ENCODE data around the gene ACACA.
"Not testable (repeated sequence)": the region's sequence is repeated elsewhere in the genome, so short reads cannot be mapped to it uniquely, and the experiment has no call there.

ACACA gene

GRCh38 chr17:37174205-37174604, 232.4 kb downstream of the ACACA start:
- peak; percentile 52 for DNase-seq (ENCODE audit: low spot score)

GRCh38 chr17:37170881-37171425, 235.7 kb downstream of the ACACA start:
- no peak for DNase-seq (ENCODE audit: low spot score)

- DNase-seq (ENCODE audit: low spot score) = no peak
Observed at GRCh38 chr17:37168731-37169353, 237.8 kb downstream of the ACACA start.

GRCh38 chr17:37167756-37168155, 238.9 kb downstream of the ACACA start:
- no peak for DNase-seq (ENCODE audit: low spot score)

DNA sequence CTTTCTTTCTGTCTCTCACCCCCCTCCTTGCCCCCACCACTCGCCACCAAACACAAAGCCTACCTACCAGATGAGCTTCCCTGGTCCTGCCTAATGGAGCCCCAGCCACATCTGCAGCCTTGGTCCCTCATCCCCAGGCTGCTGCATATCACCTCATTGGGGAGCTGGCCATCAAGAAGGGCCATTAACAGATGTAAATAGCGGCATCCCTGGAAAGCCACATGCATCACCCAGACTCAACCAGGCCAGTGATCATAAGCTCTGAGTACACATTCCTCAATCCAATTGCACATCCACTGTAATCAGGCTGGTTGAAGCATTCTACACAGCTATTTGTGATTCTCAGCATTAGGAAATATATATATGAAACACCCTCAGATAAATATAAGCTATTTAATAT, 242.6 kb downstream of the ACACA start:
- no peak for DNase-seq (ENCODE audit: low spot score)

DNA sequence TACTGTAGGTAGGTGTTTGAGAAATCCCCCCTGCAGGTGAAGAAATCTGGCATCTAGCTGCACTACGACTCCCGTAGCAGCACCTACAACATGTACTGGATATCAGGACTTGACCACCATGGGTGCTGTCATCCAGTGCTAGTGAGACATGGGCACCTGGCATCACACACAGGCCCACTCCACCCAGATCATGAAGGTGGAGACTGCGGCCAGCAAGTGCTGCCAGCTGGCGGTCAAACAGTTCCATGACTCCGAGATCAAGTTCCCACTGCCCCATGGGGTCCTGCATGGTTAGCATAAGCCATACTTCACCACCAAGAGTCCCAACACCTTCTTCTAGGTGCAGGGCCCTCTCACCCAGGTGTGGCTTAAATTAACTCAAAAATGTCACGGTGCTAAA, 243.8 kb downstream of the ACACA start:
- no peak for DNase-seq (ENCODE audit: low spot score)

DNA sequence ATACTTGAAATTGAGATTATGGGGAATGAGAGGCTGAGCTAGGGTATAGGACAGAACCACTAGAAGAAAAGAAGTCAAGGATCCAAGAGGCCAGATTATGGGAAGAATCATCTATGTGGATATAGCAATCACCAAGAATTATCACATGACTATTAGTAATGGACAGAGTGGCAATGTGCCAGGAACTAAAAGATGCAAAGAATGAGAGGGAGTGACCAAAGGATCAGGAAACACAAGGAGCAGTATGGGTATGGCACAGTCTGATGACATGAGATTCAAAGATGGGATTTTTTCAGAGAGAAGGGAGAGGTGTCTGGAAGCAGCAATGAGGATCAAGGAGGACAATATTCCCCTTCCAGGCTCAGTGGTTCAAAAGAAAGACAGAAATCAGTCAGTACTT, 245.7 kb downstream of the ACACA start:
- DNase-seq (ENCODE audit: low spot score) = no peak

DNA sequence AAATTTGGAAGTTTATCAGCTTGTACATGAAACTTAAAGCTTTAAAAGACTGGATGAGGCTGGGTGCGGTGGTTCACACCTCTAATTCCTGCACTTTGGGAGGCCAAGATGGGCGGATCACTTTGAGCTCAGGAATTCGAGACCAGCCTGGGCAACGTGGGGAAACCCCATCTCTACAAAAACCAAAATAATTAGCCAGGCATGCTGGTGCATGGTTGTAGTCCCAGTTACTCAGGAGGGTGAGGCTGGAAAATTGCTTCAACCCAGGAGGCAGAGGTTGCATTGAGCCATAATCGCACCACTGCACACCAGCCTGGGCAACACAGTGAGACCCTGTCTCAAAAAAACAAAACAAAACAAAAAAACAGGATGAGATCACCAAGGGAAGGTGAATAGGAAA, 248.3 kb downstream of the ACACA start:
- no peak for DNase-seq (ENCODE audit: low spot score)

DNA sequence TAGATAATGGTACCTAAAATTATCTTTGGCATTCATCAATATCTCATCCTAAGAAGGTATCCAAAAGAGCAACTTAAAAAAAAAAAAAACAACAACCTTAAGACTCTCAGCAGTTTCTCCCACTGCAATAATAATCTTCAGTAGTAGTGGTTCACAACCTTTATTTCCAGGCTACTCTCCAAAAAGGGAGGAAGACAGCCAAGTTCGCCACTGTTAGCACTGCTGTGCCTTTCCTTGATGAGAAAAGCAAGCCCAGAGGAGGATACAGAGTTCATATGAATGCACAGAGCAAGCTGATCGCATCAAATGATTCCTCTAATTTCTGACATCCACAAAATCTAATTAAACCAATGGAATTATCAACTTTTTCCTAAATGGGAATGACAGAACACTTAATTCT, 258.5 kb downstream of the ACACA start:
- no peak for DNase-seq (ENCODE audit: low spot score)

DNA sequence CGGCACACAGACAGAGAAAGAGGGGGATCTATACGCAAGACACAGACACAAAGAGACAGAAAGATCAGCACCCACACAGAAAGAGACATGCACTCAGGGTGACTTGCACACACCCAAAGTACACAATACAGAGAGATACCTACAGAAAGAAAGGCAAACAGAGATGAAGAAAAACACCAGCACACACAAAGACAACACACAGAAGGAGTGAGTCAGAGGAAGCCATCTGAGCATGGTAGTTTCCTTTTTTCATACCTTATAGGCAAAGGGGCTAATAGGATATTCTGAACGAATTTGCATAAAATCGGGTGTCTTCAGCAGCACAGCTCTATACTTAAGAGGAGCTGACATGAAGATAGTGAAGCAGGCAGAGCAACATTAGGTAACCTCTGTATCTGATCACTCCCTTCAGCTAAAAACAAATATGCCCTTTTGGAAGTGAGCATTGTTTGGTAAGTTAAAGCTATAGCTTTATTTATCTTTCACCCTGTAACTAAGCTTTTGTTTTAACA, 259.3 kb downstream of the ACACA start:
- no peak for DNase-seq (ENCODE audit: low spot score)

DNA sequence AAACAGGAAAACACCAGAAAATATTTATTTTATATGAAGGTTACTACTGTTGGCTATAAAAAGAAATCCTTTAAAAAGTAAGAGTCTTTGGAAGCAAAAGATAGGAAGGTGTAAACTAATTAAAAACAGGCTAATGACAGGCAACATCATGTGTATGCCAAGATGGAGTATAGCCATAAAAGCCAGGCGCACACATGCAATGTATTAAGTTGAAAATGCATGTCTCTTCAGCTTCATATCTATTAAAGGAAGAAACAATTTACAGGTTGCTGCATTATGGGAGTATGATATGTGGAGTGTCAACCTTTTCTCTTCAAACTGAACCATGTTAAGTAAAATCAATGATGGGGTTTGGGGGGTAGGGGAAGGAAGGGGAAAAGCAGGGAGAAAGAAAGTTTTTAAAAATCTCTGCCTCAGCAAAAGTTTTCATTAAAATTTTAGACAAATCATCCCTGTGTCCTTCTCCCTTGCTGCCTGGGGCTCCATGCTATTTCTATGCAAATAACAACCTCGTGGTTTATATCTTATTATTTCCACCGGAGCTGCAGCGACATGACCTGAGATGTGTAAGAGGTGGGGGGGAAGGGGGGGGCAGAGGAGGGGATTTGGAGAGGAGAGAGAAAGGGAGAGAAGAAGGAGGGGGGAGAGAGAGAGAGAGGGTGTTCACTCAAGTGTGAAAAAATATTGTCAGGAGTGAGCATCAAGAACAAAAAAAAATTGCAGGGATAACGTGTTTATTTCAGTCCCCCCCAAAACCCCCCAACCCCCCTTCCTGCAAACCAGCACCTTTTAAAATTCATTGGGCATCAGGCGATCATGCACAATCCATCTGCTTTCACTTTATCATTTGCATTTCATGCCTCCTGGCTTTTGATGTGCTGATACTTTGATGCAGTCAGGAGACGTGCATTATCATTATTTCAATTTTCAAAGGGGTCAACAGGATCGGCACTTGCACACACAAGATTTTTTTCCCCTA, 260.3 kb downstream of the ACACA start:
- DNase-seq (ENCODE audit: low spot score) = no peak

DNA sequence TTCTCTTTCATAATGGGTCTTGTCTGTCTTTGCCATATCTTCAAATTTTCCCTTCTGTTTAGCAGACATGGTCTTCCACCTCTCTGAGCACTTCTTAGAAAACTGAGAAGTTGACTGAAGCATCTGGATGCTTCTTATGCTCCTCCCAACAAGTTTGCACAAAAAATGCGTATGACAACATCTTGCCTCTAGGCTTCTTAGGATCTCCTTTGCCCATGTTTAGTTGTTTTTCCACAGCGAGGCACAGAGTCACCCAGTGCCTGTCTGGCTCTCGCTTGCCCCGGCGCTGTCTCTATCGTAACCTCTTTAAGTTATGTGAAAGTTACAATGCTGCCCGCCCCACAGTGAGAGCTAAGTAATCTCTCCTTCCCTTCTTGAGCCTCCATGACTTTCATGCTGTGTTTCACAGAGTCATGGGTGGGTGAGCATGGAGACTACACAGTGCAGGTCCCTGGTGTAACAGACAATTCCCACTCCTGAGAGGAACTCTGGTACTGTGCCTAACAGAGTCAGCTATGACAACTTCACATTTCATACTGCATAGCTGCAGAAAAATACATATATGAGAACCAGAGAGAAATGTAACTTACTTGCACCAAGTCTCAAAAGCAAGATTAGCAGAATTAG, 262.4 kb downstream of the ACACA start:
- no peak for DNase-seq (ENCODE audit: low spot score)

GRCh38 chr17:37143558-37143957, 263.1 kb downstream of the ACACA start:
- not testable (repeated sequence) for DNase-seq (ENCODE audit: low spot score)

GRCh38 chr17:37142294-37142896, 264.2 kb downstream of the ACACA start:
- no peak for DNase-seq (ENCODE audit: low spot score)

DNA sequence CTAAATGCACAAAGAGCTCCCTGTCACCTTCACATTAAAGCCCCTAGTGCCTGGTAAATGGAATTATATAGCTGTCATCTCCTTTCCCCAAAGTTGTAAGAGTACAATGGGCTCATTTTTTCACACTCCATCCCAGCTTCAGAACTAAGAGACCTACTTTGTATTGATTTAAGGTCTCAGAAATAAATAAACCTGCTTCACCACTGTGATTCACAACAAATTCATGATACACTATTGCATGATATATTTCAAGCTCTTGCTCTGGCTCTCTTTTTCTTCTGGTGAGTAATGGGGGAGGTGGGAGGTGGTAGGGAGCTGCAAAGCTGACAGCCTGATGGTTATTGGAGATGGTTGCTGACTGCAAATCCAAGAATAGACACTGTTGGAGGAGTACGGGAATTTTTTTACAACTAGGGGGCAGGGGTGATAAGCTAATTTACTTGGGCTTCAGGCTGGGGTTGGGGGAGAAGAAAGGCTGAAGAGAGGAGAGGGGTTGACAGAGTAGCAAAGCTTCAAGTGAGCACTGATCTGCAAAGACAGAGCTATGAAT, 268.0 kb downstream of the ACACA start:
- DNase-seq (ENCODE audit: low spot score) = no peak

GRCh38 chr17:37137906-37138514, 268.6 kb downstream of the ACACA start:
- no peak for DNase-seq (ENCODE audit: low spot score)

- no peak for DNase-seq (ENCODE audit: low spot score)
Observed at GRCh38 chr17:37137070-37137610, 269.5 kb downstream of the ACACA start.

DNA sequence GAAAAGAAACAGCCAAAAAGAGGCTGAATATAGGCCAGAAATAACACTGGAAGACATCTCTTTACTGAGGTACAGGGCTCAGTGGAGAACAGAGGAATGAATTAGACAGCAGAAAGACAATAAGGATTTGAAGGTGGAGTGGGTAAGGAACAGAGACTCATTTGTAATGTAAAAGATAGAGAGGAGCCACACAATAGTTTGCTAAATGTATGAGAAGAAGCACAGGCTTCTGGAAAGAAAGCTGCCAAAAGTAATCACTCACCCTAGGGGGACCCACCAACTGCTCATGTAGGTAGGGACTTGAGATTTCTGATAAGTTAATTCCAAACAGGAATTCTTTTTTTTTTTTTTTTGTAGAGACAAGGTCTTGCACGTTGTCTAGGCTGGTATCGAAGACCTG, 271.1 kb downstream of the ACACA start:
- DNase-seq (ENCODE audit: low spot score) = no peak

DNA sequence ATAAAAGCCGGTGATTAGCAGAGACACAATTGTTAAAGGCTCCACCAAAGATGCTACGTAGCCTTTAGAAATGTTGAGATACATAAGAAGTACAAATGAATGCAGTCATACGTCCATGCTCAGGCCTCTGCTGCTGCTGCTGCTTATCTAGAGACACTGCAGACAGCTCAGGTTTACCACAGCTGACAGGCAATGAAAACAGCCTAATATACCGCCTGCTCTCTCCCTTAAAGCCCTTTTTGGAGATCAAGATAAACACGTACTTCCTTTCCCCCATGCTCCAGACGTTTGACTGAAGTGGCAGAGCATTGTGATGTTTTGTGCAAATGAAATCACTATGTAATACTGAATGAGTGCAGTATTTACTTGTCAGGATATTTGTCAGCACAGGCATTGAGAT, 272.6 kb downstream of the ACACA start:
- DNase-seq (ENCODE audit: low spot score) = no peak

GRCh38 chr17:37133136-37133535, 273.5 kb downstream of the ACACA start:
- no peak for DNase-seq (ENCODE audit: low spot score)

Data from D341Med (cell line).